ENCODE measurements around the gene PARVA. TPM values are rescaled to one million over a fixed set of nuclear protein-coding genes. Genes with fewer than 3 reads are reported as not detected.

The PARVA gene
- total and polyA plus RNA-seq, 2 of the 4 experiments (the other 2 are of a cell fraction) = 65.2 to 80.2 TPM

GRCh38 chr11:12525466-12526055 lies 148.2 kb downstream of the PARVA start:
- 100% methylated on average over 1 of the region's 1 CpG; no CpG with 5 or more reads in 1 of the 2 experiments for WGBS, 2 experiments (ENCODE audit: extremely low coverage in 2 of 2, insufficient read length in 1 of 2)
- dilution Hi-C loops (cut with HindIII; ENCODE audit: low sequenced_read_pairs, unreplicated experiment) = no loop called here
- POLR2A ChIA-PET (ENCODE audit: unreplicated experiment) = no interaction called here

More at GRCh38 chr11:12525466-12526055, 148.2 kb downstream of the PARVA start:
- no peak overlapping the region for H3K14ac ChIP-seq (replicated peaks; ENCODE audit: low read depth, low read length)
- peak overlapping the region; percentile 2; the same call in 1 of the 2 replicates for H2AK5ac ChIP-seq (ENCODE audit: low read depth, low read length)
- no peak for ATAC-seq (ENCODE audit: low read depth)
- H3K27ac ChIP-seq (ENCODE audit: insufficient read depth, low read length) = peak overlapping the region; percentile 43; the same call in 1 of the 2 replicates
- H4K8ac ChIP-seq (ENCODE audit: low read depth in 2 of 2, low read length in 2 of 2) = no peak overlapping the region
- peaks cover 27% of the 10 kb centered on the region for H3K4me1 ChIP-seq (ENCODE audit: control insufficient read depth, insufficient read depth, low read length)
- no peak for DNase-seq
- TF ChIP-seq FOS (IDR thresholded peaks at IDR 0.05; ENCODE audit: low read depth, low read length) (no peak), NFE2L2 (IDR thresholded peaks at IDR 0.05; ENCODE audit: low read depth, low read length) (no peak), RCOR1 (IDR thresholded peaks at IDR 0.05; ENCODE audit: insufficient replicate concordance, low read length) (no peak), SMC3 (IDR thresholded peaks at IDR 0.05; ENCODE audit: low read depth, low read length) (no peak), MAZ (IDR thresholded peaks at IDR 0.05; ENCODE audit: borderline replicate concordance, low read depth, low read length) (no peak), BHLHE40 (IDR thresholded peaks at IDR 0.05; ENCODE audit: low read depth, low read length) (no peak), CTCF (conservative IDR thresholded peaks at IDR 0.05; ENCODE audit: low read depth, low read length) (no peak)
- H3K56ac ChIP-seq (ENCODE audit: extremely low read depth, insufficient read depth, low read length) = no peak overlapping the region
- peaks cover 8 to 57% of the 10 kb centered on the region in 2 experiments; a peak in 3 of 4 replicates for H3K79me1 ChIP-seq (ENCODE audit: low read depth in 1 of 2, low read length in 2 of 2)
- no peak overlapping the region; the same call in 1 of the 2 replicates for H3K4ac ChIP-seq (ENCODE audit: low read depth, low read length)
- peaks cover 40% of the 10 kb centered on the region for H3K9me1 ChIP-seq (ENCODE audit: insufficient read depth, low read length)
- H2BK5ac ChIP-seq (ENCODE audit: low read depth, low read length, poor library complexity, severe bottlenecking) = peak overlapping the region; percentile 2
- H4K20me1 ChIP-seq (ENCODE audit: insufficient read depth, low read length) = peaks cover 7% of the 10 kb centered on the region; the same call in 1 of the 2 replicates
- no peak overlapping the region for H4K91ac ChIP-seq (ENCODE audit: insufficient read depth, low read depth, low read length)
- H3K4me3 ChIP-seq (ENCODE audit: insufficient read depth, low read depth, low read length) = no peak overlapping the region
- intact Hi-C loops (cut with micrococcal nuclease) (no loop called here), in situ Hi-C loops (cut with MboI; ENCODE audit: low sequenced_read_pairs) (no loop called here)
- H3K9me3 ChIP-seq (ENCODE audit: control insufficient read depth, insufficient read depth, low read length) = no peaks in the 10 kb centered on the region
- H3K27me3 ChIP-seq (ENCODE audit: control insufficient read depth, insufficient read depth, low read length) = no peaks in the 10 kb centered on the region
- no peak overlapping the region for H2BK120ac ChIP-seq (ENCODE audit: low read depth, low read length)
- H3K9ac ChIP-seq (ENCODE audit: low read depth, low read length) = no peak overlapping the region
- 0 out of 2 replicates have a peak overlapping the region, but pooled peaks have one; percentile 12 for H2BK20ac ChIP-seq (ENCODE audit: low read depth, low read length)
- H2AK9ac ChIP-seq (replicated peaks; ENCODE audit: low read depth, low read length, poor library complexity) = peak overlapping the region; percentile 23
- 0 out of 2 replicates have a peak overlapping the region, but pooled peaks have one; percentile 20 for H3K23ac ChIP-seq (ENCODE audit: low read depth, low read length)
- H2AFZ ChIP-seq (replicated peaks; ENCODE audit: low read length, poor library complexity) = no peak overlapping the region
- H4K5ac ChIP-seq (ENCODE audit: low read depth, low read length) = peak overlapping the region; percentile 8; the same call in 1 of the 2 replicates
- BruUV-seq (replicated peaks) = no TSS peak
- H3K36me3 ChIP-seq (ENCODE audit: control insufficient read depth, insufficient read depth, low read length) = peaks cover 29% of the 10 kb centered on the region
- CTCF ChIA-PET = no interaction called here
- no peak overlapping the region for H3K4me2 ChIP-seq (ENCODE audit: low read depth, low read length)
- H3K18ac ChIP-seq (ENCODE audit: low read depth, low read length) = peak overlapping the region; percentile 10; the same call in 1 of the 2 replicates
- no peak overlapping the region for H2BK15ac ChIP-seq (ENCODE audit: low read depth, low read length)
